ENCODE measurements around the gene MYH15. TPM values are rescaled to one million over a fixed set of nuclear protein-coding genes. Genes with fewer than 3 reads are reported as not detected.

Gene MYH15
- total RNA-seq, 1 donor from 2014 or later: 0.05 TPM

- H3K27ac Mint-ChIP-seq (ENCODE audit: unreplicated experiment): no peak overlapping the region
- H3K27me3 Mint-ChIP-seq (ENCODE audit: low read depth): no peaks in the 10 kb centered on the region
- H3K4me1 Mint-ChIP-seq (ENCODE audit: low read depth): no peaks in the 10 kb centered on the region
- TF ChIP-seq CTCF (IDR thresholded peaks at IDR 0.05): no peak
- H3K36me3 Mint-ChIP-seq (ENCODE audit: low read depth): peaks cover 9% of the 10 kb centered on the region
- H3K9me3 Mint-ChIP-seq (ENCODE audit: low read depth): peaks cover 26% of the 10 kb centered on the region
- no peak for DNase-seq (ENCODE audit: low spot score)
- H3K4me3 Mint-ChIP-seq (ENCODE audit: unreplicated experiment): no peak overlapping the region
Measured at GRCh38 chr3:108448593-108448992, 61.8 kb downstream of the MYH15 start.

GRCh38 chr3:108447096-108447847 is 63.1 kb downstream of the MYH15 start:
- DNase-seq (ENCODE audit: low spot score): no peak
- Mint-ChIP-seq H3K4me3 (ENCODE audit: unreplicated experiment) (no peak overlapping the region), H3K9me3 (ENCODE audit: low read depth) (peaks cover 26% of the 10 kb centered on the region), H3K4me1 (ENCODE audit: low read depth) (no peaks in the 10 kb centered on the region), H3K27me3 (ENCODE audit: low read depth) (no peaks in the 10 kb centered on the region), H3K27ac (ENCODE audit: unreplicated experiment) (no peak overlapping the region), H3K36me3 (ENCODE audit: low read depth) (peaks cover 9% of the 10 kb centered on the region)
- no peak for TF ChIP-seq CTCF (IDR thresholded peaks at IDR 0.05)

GRCh38 chr3:108442281-108442680 is 68.1 kb downstream of the MYH15 start:
- no peak for TF ChIP-seq CTCF (IDR thresholded peaks at IDR 0.05)
- peaks cover 5% of the 10 kb centered on the region for H3K36me3 Mint-ChIP-seq (ENCODE audit: low read depth)
- no peak overlapping the region for H3K27ac Mint-ChIP-seq (ENCODE audit: unreplicated experiment)
- H3K4me3 Mint-ChIP-seq (ENCODE audit: unreplicated experiment): no peak overlapping the region
- DNase-seq (ENCODE audit: low spot score): no peak
- H3K4me1 Mint-ChIP-seq (ENCODE audit: low read depth): no peaks in the 10 kb centered on the region
- peaks cover 11% of the 10 kb centered on the region for H3K9me3 Mint-ChIP-seq (ENCODE audit: low read depth)
- H3K27me3 Mint-ChIP-seq (ENCODE audit: low read depth): no peaks in the 10 kb centered on the region

- no peak overlapping the region for H3K27ac Mint-ChIP-seq (ENCODE audit: unreplicated experiment)
- H3K36me3 Mint-ChIP-seq (ENCODE audit: low read depth): no peaks in the 10 kb centered on the region
- DNase-seq (ENCODE audit: low spot score): no peak
- H3K27me3 Mint-ChIP-seq (ENCODE audit: low read depth): no peaks in the 10 kb centered on the region
- peaks cover 3% of the 10 kb centered on the region for H3K9me3 Mint-ChIP-seq (ENCODE audit: low read depth)
- no peak for TF ChIP-seq CTCF (IDR thresholded peaks at IDR 0.05)
- H3K4me1 Mint-ChIP-seq (ENCODE audit: low read depth): no peaks in the 10 kb centered on the region
- no peak overlapping the region for H3K4me3 Mint-ChIP-seq (ENCODE audit: unreplicated experiment)
Measured at GRCh38 chr3:108441518-108441917, 68.9 kb downstream of the MYH15 start.

- no peak overlapping the region for H3K27ac Mint-ChIP-seq (ENCODE audit: unreplicated experiment)
- DNase-seq (ENCODE audit: low spot score): no peak
- TF ChIP-seq CTCF (IDR thresholded peaks at IDR 0.05): no peak
- no peaks in the 10 kb centered on the region for H3K4me1 Mint-ChIP-seq (ENCODE audit: low read depth)
- no peak overlapping the region for H3K4me3 Mint-ChIP-seq (ENCODE audit: unreplicated experiment)
- H3K9me3 Mint-ChIP-seq (ENCODE audit: low read depth): no peaks in the 10 kb centered on the region
- no peaks in the 10 kb centered on the region for H3K36me3 Mint-ChIP-seq (ENCODE audit: low read depth)
- H3K27me3 Mint-ChIP-seq (ENCODE audit: low read depth): no peaks in the 10 kb centered on the region
Measured at GRCh38 chr3:108441071-108441507, 69.3 kb downstream of the MYH15 start.
